Measurements from ENCODE around the gene RBFOX2. TPM values are rescaled to one million over a fixed set of nuclear protein-coding genes. Genes with fewer than 3 reads are reported as not detected.
"Not testable (repeated sequence)": the region's sequence is repeated elsewhere in the genome, so short reads cannot be mapped to it uniquely, and the experiment has no call there.

Gene RBFOX2
- total RNA-seq, 2 experiments from 2014 or later, result 54.3 to 78.7 TPM

DNA sequence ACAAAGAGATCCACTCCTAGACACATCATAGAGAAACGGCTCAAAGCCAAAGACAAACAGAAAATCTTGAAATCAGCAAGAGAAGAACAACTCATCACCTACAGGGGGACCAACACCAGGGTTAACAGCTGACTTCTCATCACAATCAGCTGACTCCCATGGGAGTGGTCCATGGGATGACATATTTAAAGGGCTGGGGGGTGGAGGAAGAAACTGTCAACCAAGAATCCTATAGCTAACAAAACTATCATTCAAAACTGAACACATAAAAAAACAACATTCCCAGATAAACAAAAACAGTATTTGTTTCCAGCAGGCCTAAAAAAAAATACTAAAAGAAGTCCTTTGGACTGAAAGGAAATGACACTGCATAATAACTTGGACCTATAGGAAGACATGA is 224.2 kb downstream of the RBFOX2 start:
- Histone ChIP-seq H2AFZ (ENCODE audit: low read length) (no peak overlapping the region), H3K4me1 (ENCODE audit: insufficient read depth, low read length, poor library complexity, severe bottlenecking) (no peaks in the 10 kb centered on the region), H4K20me1 (ENCODE audit: insufficient read depth, low read length) (no peaks in the 10 kb centered on the region), H3K4me2 (ENCODE audit: low read length) (no peak overlapping the region), H3K79me2 (ENCODE audit: insufficient read depth, low read depth, low read length) (peaks cover 14% of the 10 kb centered on the region; the same call in 1 of the 2 replicates), H3K4me3 (ENCODE audit: low read depth, low read length, poor library complexity, severe bottlenecking) (no peak overlapping the region), H3K9me2 (ENCODE audit: insufficient read depth, low read length) (no peaks in the 10 kb centered on the region), H3K27ac (ENCODE audit: low read depth, low read length, poor library complexity, severe bottlenecking) (no peak overlapping the region), H3K36me3 (ENCODE audit: insufficient read depth, low read length) (peaks cover 58% of the 10 kb centered on the region), H3K9me3 (ENCODE audit: low read length) (peaks cover 8% of the 10 kb centered on the region; the same call in 1 of the 2 replicates)
- no peak for TF ChIP-seq EZH2phosphoT487 (IDR thresholded peaks at IDR 0.05; ENCODE audit: borderline replicate concordance, low read depth, low read length)
- TF ChIP-seq, protein P1, sequence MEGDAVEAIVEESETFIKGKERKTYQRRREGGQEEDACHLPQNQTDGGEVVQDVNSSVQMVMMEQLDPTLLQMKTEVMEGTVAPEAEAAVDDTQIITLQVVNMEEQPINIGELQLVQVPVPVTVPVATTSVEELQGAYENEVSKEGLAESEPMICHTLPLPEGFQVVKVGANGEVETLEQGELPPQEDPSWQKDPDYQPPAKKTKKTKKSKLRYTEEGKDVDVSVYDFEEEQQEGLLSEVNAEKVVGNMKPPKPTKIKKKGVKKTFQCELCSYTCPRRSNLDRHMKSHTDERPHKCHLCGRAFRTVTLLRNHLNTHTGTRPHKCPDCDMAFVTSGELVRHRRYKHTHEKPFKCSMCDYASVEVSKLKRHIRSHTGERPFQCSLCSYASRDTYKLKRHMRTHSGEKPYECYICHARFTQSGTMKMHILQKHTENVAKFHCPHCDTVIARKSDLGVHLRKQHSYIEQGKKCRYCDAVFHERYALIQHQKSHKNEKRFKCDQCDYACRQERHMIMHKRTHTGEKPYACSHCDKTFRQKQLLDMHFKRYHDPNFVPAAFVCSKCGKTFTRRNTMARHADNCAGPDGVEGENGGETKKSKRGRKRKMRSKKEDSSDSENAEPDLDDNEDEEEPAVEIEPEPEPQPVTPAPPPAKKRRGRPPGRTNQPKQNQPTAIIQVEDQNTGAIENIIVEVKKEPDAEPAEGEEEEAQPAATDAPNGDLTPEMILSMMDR (conservative IDR thresholded peaks at IDR 0.05; ENCODE audit: low read length), result no peak
- intact Hi-C loops (cut with micrococcal nuclease; ENCODE audit: unreplicated experiment), result no loop called here
- no peak for DNase-seq (ENCODE audit: low spot score)
- CTCF ChIA-PET (ENCODE audit: unreplicated experiment), result no interaction called here
- POLR2A ChIA-PET, result interaction anchor here (0.6 kb wide), 1 partner anchor 61 kb away, joined by 6 read pairs; no protein-coding TSS in a partner anchor
- BruUV-seq (replicated peaks), result no TSS peak

DNA sequence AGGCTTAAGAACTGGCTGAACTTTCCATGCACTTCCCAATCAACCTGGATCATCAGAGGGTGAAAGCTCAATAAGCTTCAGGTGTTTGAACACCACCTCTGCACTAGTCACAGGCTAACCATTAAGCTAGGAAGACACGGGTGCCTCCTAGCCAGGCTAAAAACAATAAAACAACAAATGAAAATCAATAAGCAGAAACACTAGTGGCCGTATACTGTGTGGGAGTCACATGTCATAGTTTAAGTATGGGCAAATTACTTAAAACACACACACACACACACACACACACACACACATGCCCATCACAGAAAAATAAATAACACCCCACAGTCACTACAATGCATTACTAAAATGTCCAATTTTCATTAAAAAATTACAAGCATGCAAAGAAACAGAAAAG is 225.7 kb downstream of the RBFOX2 start:
- no TSS peak for BruUV-seq (replicated peaks)
- H4K20me1 ChIP-seq (ENCODE audit: insufficient read depth, low read length), result no peaks in the 10 kb centered on the region

DNA sequence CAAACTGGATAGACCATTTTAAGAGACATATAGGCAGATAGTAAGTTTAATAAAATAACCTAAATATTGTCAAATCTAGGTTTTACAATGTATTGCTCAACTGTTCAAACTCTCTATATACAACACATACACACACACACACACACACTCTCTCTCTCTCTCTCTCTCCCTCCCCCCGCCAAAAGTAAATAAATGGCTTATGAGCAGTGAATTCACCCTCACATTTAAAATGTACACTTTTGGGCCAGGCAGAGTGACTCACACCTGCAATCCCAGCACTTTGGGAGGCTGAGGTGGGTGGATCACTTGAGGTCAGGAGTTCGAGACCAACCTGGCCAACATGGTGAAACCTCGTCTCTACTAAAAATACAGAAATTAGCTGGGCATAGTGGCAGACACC is 227.3 kb downstream of the RBFOX2 start:
- CTCF ChIA-PET (ENCODE audit: unreplicated experiment); H3K9me3 ChIP-seq (ENCODE audit: low read length); H3K4me1 ChIP-seq (ENCODE audit: insufficient read depth, low read length, poor library complexity, severe bottlenecking); POLR2A ChIA-PET; H3K9me2 ChIP-seq (ENCODE audit: insufficient read depth, low read length); H4K20me1 ChIP-seq (ENCODE audit: insufficient read depth, low read length); DNase-seq (ENCODE audit: low spot score); H3K4me2 ChIP-seq (ENCODE audit: low read length); intact Hi-C loops (cut with micrococcal nuclease; ENCODE audit: unreplicated experiment); H3K4me3 ChIP-seq (ENCODE audit: low read depth, low read length, poor library complexity, severe bottlenecking); BruUV-seq (replicated peaks); H2AFZ ChIP-seq (ENCODE audit: low read length); H3K27ac ChIP-seq (ENCODE audit: low read depth, low read length, poor library complexity, severe bottlenecking): not testable (repeated sequence)
- Histone ChIP-seq H3K36me3 (ENCODE audit: insufficient read depth, low read length) (peaks cover 40% of the 10 kb centered on the region), H3K79me2 (ENCODE audit: insufficient read depth, low read depth, low read length) (peaks cover 18% of the 10 kb centered on the region; the same call in 1 of the 2 replicates)

More for the DNA sequence above, 225.7 kb downstream of the RBFOX2 start:
- no peak overlapping the region for H3K27ac ChIP-seq (ENCODE audit: low read depth, low read length, poor library complexity, severe bottlenecking)
- H3K4me2 ChIP-seq (ENCODE audit: low read length), result no peak overlapping the region
- TF ChIP-seq, protein P1 (conservative IDR thresholded peaks at IDR 0.05; ENCODE audit: low read length), result no peak
- TF ChIP-seq EZH2phosphoT487 (IDR thresholded peaks at IDR 0.05; ENCODE audit: borderline replicate concordance, low read depth, low read length), result no peak
- DNase-seq (ENCODE audit: low spot score), result no peak
- intact Hi-C loops (cut with micrococcal nuclease; ENCODE audit: unreplicated experiment), result no loop called here
- no peak overlapping the region for H3K4me3 ChIP-seq (ENCODE audit: low read depth, low read length, poor library complexity, severe bottlenecking)
- H3K9me3 ChIP-seq (ENCODE audit: low read length), result peaks cover 8% of the 10 kb centered on the region; the same call in 1 of the 2 replicates
- H3K79me2 ChIP-seq (ENCODE audit: insufficient read depth, low read depth, low read length), result peaks cover 18% of the 10 kb centered on the region; the same call in 1 of the 2 replicates
- no peak overlapping the region for H2AFZ ChIP-seq (ENCODE audit: low read length)
- no peaks in the 10 kb centered on the region for H3K9me2 ChIP-seq (ENCODE audit: insufficient read depth, low read length)
- ChIA-PET POLR2A (no interaction called here), CTCF (ENCODE audit: unreplicated experiment) (no interaction called here)
- H3K4me1 ChIP-seq (ENCODE audit: insufficient read depth, low read length, poor library complexity, severe bottlenecking), result no peaks in the 10 kb centered on the region
- peaks cover 49% of the 10 kb centered on the region for H3K36me3 ChIP-seq (ENCODE audit: insufficient read depth, low read length)

Measured in OCI-LY7 (cell line).